ENCODE data around the gene PTBP3.
"Not testable (repeated sequence)": the region's sequence is repeated elsewhere in the genome, so short reads cannot be mapped to it uniquely, and the experiment has no call there.

PTBP3 gene

GRCh38 chr9:112322701-112323377, 10.6 kb downstream of the PTBP3 start:
- no peak for DNase-seq

- no peak for DNase-seq
Measured at GRCh38 chr9:112316258-112316943, 17.0 kb downstream of the PTBP3 start.

- no peak for DNase-seq
Measured at GRCh38 chr9:112315331-112316257, 17.8 kb downstream of the PTBP3 start.

GRCh38 chr9:112312139-112312538, 21.3 kb downstream of the PTBP3 start:
- DNase-seq = no peak

- DNase-seq = no peak
Measured at GRCh38 chr9:112311497-112311896, 21.9 kb downstream of the PTBP3 start.

GRCh38 chr9:112310826-112311225, 22.6 kb downstream of the PTBP3 start:
- DNase-seq = no peak

GRCh38 chr9:112308588-112308987, 24.8 kb downstream of the PTBP3 start:
- no peak for DNase-seq

- DNase-seq = no peak
Measured at GRCh38 chr9:112301420-112301819, 32.0 kb downstream of the PTBP3 start.

GRCh38 chr9:112299514-112299913, 33.9 kb downstream of the PTBP3 start:
- DNase-seq = no peak

GRCh38 chr9:112296929-112297328, 36.5 kb downstream of the PTBP3 start:
- DNase-seq = no peak

- no peak for DNase-seq
Measured at GRCh38 chr9:112295174-112295573, 38.2 kb downstream of the PTBP3 start.

GRCh38 chr9:112288029-112288428, 45.4 kb downstream of the PTBP3 start:
- no peak for DNase-seq

- no peak for DNase-seq
Measured at GRCh38 chr9:112286926-112287325, 46.5 kb downstream of the PTBP3 start.

GRCh38 chr9:112285056-112285455, 48.4 kb downstream of the PTBP3 start:
- no peak for DNase-seq

- no peak for DNase-seq
Measured at GRCh38 chr9:112283582-112284253, 49.7 kb downstream of the PTBP3 start.

- DNase-seq = not testable (repeated sequence)
Measured at GRCh38 chr9:112282841-112283240, 50.6 kb downstream of the PTBP3 start.

GRCh38 chr9:112280904-112281303, 52.5 kb downstream of the PTBP3 start:
- DNase-seq = no peak

GRCh38 chr9:112279501-112279900, 53.9 kb downstream of the PTBP3 start:
- no peak for DNase-seq

GRCh38 chr9:112278152-112278551, 55.3 kb downstream of the PTBP3 start:
- no peak for DNase-seq

- DNase-seq = no peak
Measured at GRCh38 chr9:112274600-112274999, 58.8 kb downstream of the PTBP3 start.

GRCh38 chr9:112273876-112274275, 59.5 kb downstream of the PTBP3 start:
- DNase-seq = no peak

GRCh38 chr9:112271466-112272098, 61.8 kb downstream of the PTBP3 start:
- DNase-seq = no peak
